Subcutaneous adipose tissue (tissue), 4 donors: ENCODE measurements around the gene TCF7L2. TPM values are rescaled to one million over a fixed set of nuclear protein-coding genes. Genes with fewer than 3 reads are reported as not detected.

ENCODE experiments used
- total RNA-seq, 4 donors: library from RNA; depleted of rRNA; stranded (reverse); fragments of >200 nt; gene quantifications; one replicate each; pipeline ENCODE4 v1.1.0, GENCODE V29; 2016
- TF ChIP-seq, protein P1 (sequence below): fragments of 450-650 bp; IDR thresholded peaks from one replicate; pipeline ENCODE4 v1.5.1; 2016; ENCODE audit warnings: low read depth, mild to moderate bottlenecking, control low read depth, antibody characterized with exemption, moderate library complexity

Gene TCF7L2
- total RNA-seq, 4 donors from 2014 or later, result 24.3 to 70.1 (median 43.5) TPM

DNA sequence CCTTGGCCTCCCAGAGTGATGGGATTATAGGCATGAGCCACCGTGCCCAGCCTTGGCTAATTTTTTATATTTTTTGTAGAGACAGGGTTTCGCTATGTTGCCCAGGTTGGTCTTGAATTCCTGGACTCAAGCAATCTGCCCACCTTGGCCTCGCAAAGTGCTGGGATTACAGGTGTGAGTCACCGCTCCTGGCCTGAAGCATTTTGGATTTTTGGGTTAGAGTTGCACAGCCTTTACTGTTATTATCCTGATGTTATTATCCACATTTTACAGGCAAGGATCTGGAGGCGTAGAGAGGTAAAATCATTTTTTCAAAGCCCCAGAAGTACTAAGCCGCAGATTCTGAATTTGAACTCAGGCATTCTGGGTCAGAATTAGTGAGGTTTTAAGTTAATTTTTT is 75.4 kb downstream of the TCF7L2 start:
- TF ChIP-seq, protein P1, sequence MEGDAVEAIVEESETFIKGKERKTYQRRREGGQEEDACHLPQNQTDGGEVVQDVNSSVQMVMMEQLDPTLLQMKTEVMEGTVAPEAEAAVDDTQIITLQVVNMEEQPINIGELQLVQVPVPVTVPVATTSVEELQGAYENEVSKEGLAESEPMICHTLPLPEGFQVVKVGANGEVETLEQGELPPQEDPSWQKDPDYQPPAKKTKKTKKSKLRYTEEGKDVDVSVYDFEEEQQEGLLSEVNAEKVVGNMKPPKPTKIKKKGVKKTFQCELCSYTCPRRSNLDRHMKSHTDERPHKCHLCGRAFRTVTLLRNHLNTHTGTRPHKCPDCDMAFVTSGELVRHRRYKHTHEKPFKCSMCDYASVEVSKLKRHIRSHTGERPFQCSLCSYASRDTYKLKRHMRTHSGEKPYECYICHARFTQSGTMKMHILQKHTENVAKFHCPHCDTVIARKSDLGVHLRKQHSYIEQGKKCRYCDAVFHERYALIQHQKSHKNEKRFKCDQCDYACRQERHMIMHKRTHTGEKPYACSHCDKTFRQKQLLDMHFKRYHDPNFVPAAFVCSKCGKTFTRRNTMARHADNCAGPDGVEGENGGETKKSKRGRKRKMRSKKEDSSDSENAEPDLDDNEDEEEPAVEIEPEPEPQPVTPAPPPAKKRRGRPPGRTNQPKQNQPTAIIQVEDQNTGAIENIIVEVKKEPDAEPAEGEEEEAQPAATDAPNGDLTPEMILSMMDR, result no peak

DNA sequence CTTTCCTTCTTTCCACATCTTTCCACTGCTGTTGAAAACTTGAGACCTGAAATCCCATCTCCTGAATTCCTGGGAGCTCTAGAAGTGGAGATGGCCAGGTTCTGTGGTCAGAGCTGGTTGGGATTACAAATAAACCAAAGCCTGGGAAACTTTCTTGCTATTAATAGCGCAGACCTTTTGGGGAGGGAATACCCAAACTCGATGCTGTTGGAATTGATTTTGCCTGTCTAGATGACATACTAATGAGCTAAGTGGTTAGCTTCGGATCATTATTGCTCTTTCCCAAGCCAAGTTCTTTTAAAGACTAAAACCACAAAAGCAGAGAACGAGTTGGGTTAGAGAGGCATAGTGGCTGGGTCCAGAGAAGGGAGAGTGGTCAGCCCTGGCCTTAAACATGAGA is 76.6 kb downstream of the TCF7L2 start:
- TF ChIP-seq, protein P1, result no peak

DNA sequence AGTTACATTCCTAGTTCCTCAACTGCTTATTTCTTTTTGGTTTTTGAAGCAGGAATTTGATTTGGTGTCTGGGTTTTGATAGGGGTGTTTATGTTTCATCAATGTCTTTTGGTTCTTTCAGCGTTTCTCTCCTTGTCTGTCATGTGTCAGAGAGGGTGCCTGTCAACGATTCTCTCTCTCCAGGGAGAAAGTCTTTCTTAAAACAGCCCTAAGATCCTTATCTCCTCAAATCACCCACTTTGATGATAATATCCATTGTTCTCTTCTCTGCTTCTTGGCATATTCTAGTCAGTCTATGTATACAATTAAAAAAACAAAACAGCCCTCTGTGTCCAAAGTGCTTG is 77.2 kb downstream of the TCF7L2 start:
- TF ChIP-seq, protein P1, result no peak

DNA sequence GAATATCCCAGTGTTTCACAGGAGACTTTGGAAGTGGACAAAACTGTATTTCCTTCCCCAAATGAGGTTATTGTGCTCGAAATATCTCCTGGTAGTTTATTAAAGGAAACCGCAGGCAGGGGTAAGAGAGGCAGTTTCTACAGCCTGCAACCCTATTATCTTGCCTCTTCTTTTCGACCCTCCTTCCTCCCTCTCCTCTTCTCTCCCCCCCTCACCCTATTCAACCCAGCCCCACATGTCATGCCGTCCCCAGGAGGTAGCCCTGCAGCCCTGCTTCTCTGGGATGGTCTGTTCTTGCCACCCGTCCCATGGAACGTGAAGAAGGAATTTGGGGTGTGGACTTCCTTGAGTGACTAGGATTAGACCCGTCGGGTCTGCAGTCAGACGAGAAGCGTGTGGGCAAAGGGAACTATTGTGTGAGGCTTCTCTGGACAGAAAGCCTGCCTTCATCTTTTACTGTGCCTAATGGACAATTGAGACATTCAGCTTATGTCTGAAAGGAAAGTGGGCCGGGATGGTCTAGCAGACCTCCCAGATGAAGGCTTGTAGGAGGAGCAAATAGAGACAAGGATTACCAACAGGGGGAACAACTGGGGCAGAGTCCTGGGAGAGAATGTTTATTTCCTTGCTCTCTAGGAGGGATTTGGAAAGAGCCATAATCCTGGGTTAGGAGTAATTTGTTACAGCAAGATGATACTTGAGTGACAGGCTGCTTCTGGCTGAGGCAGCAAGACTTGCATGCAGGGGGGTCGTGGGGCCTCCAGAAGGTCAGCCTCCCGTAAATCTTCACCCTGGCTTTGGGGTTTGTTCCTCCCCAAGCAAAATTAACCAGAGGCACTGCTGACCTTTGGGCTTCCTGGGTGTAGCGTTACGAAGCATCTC is 77.8 kb downstream of the TCF7L2 start:
- TF ChIP-seq, protein P1, result no peak

DNA sequence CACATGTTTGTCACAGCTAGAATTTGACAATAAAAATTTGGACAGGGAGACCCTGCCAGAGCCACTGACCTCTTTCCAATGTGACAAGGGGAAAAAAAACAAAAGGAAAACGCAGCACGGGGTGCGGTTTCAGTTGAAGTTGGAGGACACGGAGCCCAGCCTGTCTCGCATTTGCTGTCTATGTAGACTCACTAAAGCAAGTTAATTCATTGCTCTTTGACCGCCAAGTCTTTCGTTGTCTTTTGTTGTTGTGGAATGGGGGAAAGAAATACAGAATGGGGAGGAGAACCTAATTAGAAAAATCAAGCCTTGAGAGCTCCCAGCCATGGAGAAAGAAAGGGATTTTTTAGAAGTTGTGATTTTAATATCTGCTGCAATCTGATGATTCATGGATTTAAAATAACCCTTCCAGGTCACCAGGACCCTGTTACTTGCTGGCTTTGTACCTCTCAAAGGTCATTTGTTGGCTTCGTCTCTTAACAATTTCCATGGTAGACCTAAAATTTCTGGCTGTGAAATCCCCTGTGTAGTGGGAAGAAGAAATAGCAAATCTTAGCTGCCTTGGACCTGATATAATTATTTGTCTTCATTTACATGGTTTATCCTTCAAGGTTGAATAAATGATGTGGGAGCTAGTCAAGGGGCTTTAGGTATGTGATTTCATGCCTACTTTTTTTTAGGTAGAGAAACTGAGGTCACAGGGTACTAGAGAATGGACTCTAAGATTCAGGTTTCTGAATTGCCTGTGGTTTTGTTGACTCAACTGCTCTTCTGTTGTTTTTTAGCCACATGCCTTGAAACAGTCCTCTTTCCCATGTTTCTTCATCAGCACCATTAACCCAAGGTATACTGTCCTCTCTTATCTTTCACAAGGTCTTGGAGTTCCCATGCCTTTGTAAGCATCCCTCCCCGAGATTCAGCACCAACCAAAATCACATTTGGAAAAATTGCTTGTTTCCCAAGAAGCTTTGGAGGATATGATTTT is 78.7 kb downstream of the TCF7L2 start:
- TF ChIP-seq, protein P1, result no peak

DNA sequence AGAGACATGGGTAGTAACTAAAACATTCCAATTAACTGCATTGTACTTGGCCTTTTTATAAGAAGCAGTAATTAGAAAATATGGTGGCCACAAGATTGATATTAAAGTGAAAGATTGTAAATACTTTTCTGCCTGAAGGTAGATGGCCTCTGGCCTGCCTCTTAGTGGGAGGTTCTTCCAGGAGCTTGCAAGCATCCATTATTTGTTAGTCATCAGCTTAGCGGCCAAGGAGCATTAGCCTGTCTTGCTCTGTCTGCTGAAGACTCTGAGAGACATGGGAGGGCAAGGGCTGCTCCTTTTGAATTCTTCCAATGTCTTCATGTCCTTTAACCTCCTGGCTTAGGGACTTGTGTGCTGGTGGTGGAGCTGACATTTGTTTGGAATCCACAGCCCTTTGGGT is 80.4 kb downstream of the TCF7L2 start:
- TF ChIP-seq, protein P1, result no peak

DNA sequence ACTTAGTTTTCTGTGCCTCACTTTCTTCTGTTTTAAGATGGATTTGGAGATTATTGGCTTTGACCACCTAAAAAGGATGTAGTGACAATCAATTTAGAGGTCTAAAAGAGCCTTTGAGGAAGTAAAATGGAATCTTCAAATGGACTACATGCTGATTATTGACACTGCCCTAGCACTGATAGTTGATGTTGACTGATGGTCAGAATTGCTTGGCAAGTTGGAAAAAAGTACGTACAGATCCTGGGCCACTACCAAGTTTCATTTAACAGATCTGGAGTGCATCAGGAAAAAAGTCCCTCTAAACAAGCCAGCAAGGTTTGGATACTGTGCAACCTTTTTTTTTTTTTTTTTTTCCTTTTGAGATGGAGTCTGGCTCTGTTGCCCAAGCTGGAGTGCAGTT is 81.1 kb downstream of the TCF7L2 start:
- TF ChIP-seq, protein P1, result no peak
